Stimulated activated CD8-positive, alpha-beta memory T cell treated with anti-CD3 and anti-CD28 coated beads, Interleukin-4, amount 100 ng/mL, for 1 hour (primary cell): ENCODE results near the gene TMEM121.

Source experiments
- DNase-seq, 2 donors: peaks; one replicate each; pipeline ENCODE4 v3.0.0-alpha.2; 2020; ENCODE audit warnings: low read depth in 2 of 2, low spot score in 1 of 2

The TMEM121 gene

GRCh38 chr14:105525861-105526775 is at the start of gene TMEM121:
TMEM121 (plus strand) TSS chr14:105526583; CDS start chr14:105528835, 2,252 bp downstream.
- no peak for DNase-seq

- DNase-seq, result no peak
Measured at GRCh38 chr14:105476831-105477659, 49.3 kb upstream of the TMEM121 start.

- DNase-seq, result peak in 1 of 2 donors; percentile 60
Measured at GRCh38 chr14:105477660-105478397, 48.6 kb upstream of the TMEM121 start.

GRCh38 chr14:105478398-105479251 is 47.8 kb upstream of the TMEM121 start:
- no peak for DNase-seq

GRCh38 chr14:105479431-105480158 is 46.8 kb upstream of the TMEM121 start:
- DNase-seq, result no peak

- DNase-seq, result no peak
Measured at GRCh38 chr14:105480199-105480746, 46.1 kb upstream of the TMEM121 start.

- peak; percentile 80 to 81 for DNase-seq
Measured at GRCh38 chr14:105480807-105481801, 45.3 kb upstream of the TMEM121 start.

GRCh38 chr14:105481886-105482457 is 44.4 kb upstream of the TMEM121 start:
- DNase-seq, result peak; percentile 88 to 91

- DNase-seq, result no peak
Measured at GRCh38 chr14:105482486-105483110, 43.8 kb upstream of the TMEM121 start.

GRCh38 chr14:105483300-105484068 is 42.9 kb upstream of the TMEM121 start:
- no peak for DNase-seq

- DNase-seq, result peak in 1 of 2 donors; percentile 43
Measured at GRCh38 chr14:105484069-105484996, 42.0 kb upstream of the TMEM121 start.

- no peak for DNase-seq
Measured at GRCh38 chr14:105484997-105485393, 41.4 kb upstream of the TMEM121 start.

- DNase-seq, result no peak
Measured at GRCh38 chr14:105485739-105486162, 40.6 kb upstream of the TMEM121 start.

GRCh38 chr14:105486163-105486973 is 40.0 kb upstream of the TMEM121 start, which contains the start of gene CRIP1:
CRIP1 (plus strand) TSS chr14:105486886; CDS start chr14:105487260, 374 bp downstream.
- no peak for DNase-seq
